Neutrophil (primary cell): ENCODE results near the gene BRD7.

ENCODE experiments used
- H3K27ac ChIP-seq: fragments of 200-600 bp; sonication (generic); 2 replicates; pipeline ENCODE4 v1.5.1; 2016; ENCODE audit warnings: mild to moderate bottlenecking, moderate library complexity
- H3K27me3 ChIP-seq: fragments of 200-600 bp; sonication (generic); 2 replicates; pipeline ENCODE4 v1.6.0; 2016; ENCODE audit warnings: mild to moderate bottlenecking
- H3K36me3 ChIP-seq: fragments of 200-600 bp; sonication (generic); 2 replicates; pipeline ENCODE4 v1.5.1; 2017
- H3K4me1 ChIP-seq, 2 experiments: fragments of 200-600 bp in 1 of 2; sonication (generic) in 1 of 2; 1 replicate in 1 of 2; 2 replicates in 1 of 2; pipeline versions ENCODE4 v1.5.1 to v1.6.1; 2013 to 2016; ENCODE audit warnings: low read depth in 1 of 2, low read length in 1 of 2, mild to moderate bottlenecking in 1 of 2, moderate library complexity in 1 of 2; ENCODE audit not compliant: control insufficient read depth in 1 of 2, insufficient read depth in 1 of 2
- H3K4me3 ChIP-seq, 2 experiments: fragments of 200-600 bp in 1 of 2; sonication (generic) in 1 of 2; 1 replicate in 1 of 2; 2 replicates in 1 of 2; pipeline ENCODE4 v1.5.1; 2013 to 2016; ENCODE audit warnings: low read depth in 1 of 2, low read length in 1 of 2, mild to moderate bottlenecking in 1 of 2, moderate library complexity in 1 of 2
- H3K9me3 ChIP-seq: fragments of 200-600 bp; sonication (generic); 2 replicates; pipeline ENCODE4 v1.5.1; 2016
- CTCF ChIP-seq: fragments of 200-600 bp; sonication (generic); IDR thresholded peaks from 2 replicates; pipeline ENCODE4 v1.5.1; 2016; ENCODE audit warnings: antibody characterized with exemption

BRD7 gene

GRCh38 chr16:50280932-50281331 lies 87.9 kb downstream of the BRD7 start:
- peak overlapping the region; percentile 88 for H3K27ac ChIP-seq
- H3K4me3 ChIP-seq: peak overlapping the region; percentile 56 to 67
- H3K9me3 ChIP-seq: no peaks in the 10 kb centered on the region
- H3K4me1 ChIP-seq: peaks cover 85 to 89% of the 10 kb centered on the region in 2 experiments
- H3K27me3 ChIP-seq: no peaks in the 10 kb centered on the region
- no peak for TF ChIP-seq CTCF
- H3K36me3 ChIP-seq: no peaks in the 10 kb centered on the region

- Histone ChIP-seq H3K27me3 (no peaks in the 10 kb centered on the region), H3K27ac (peak overlapping the region; percentile 88), H3K4me1 (peaks cover 87 to 91% of the 10 kb centered on the region in 2 experiments), H3K36me3 (no peaks in the 10 kb centered on the region), H3K9me3 (no peaks in the 10 kb centered on the region), H3K4me3 (peak overlapping the region; percentile 0 to 39)
- no peak for TF ChIP-seq CTCF
These were observed 89.3 kb downstream of the BRD7 start for GRCh38 chr16:50279504-50279865.

DNA sequence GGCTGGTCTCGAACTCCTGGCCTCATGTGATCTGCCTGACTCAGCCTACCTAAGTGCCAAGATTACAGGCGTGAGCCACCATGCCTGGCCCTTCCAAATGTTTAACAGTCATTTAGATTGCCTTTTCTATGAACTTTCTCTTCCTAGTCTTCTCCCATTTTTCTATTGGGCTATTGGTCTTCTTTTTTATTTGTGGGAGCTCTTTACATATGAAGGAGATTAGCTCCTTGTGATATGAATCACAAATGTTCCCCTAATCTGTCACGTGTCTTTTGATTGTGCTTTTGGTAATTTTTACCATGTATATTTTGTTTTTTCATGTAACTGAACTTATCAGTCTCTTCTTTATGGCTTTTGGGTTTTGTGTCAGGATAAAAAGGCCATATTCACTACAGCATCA lies 90.5 kb downstream of the BRD7 start:
- Histone ChIP-seq H3K4me1 (peaks cover 84 to 87% of the 10 kb centered on the region in 2 experiments), H3K27ac (peak overlapping the region; percentile 88), H3K36me3 (no peaks in the 10 kb centered on the region), H3K4me3 (no peak overlapping the region), H3K9me3 (no peaks in the 10 kb centered on the region), H3K27me3 (no peaks in the 10 kb centered on the region)
- TF ChIP-seq CTCF: no peak

GRCh38 chr16:50276801-50277555 lies 91.8 kb downstream of the BRD7 start:
- Histone ChIP-seq H3K36me3 (no peaks in the 10 kb centered on the region), H3K27ac (peak overlapping the region; percentile 95), H3K4me1 (peaks cover 84 to 87% of the 10 kb centered on the region in 2 experiments), H3K27me3 (no peaks in the 10 kb centered on the region), H3K9me3 (no peaks in the 10 kb centered on the region), H3K4me3 (no peak overlapping the region)
- TF ChIP-seq CTCF: no peak

DNA sequence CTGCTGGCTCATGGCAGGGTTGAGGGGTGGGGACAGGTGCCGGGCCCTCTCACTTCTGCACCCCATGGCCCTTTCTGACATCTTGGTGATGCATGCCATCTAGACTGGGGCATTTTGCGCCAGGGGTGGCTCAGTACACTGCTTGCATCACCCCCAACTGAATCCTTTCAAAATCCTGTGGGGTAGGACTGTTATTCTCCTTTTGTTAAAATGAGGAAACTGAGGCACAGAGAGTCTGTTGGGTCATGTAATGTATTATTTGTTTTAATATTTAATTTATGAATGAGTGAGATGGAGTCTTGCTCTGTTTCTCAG lies 92.5 kb downstream of the BRD7 start:
- H3K4me1 ChIP-seq: peaks cover 84 to 87% of the 10 kb centered on the region in 2 experiments
- no peak for TF ChIP-seq CTCF
- H3K27ac ChIP-seq: peak overlapping the region; percentile 95
- H3K27me3 ChIP-seq: no peaks in the 10 kb centered on the region
- H3K4me3 ChIP-seq: peak overlapping the region in 1 of 2 experiments; percentile 87
- no peaks in the 10 kb centered on the region for H3K9me3 ChIP-seq
- no peaks in the 10 kb centered on the region for H3K36me3 ChIP-seq
